Measurements from ENCODE around the gene RREB1. TPM values are rescaled to one million over a fixed set of nuclear protein-coding genes. Genes with fewer than 3 reads are reported as not detected.
A peak's percentile ranks its signal among the peaks of the same experiment; 100 is the strongest.

The RREB1 gene
- total RNA-seq, 1 experiment from 2014 or later, result 35.8 TPM

DNA sequence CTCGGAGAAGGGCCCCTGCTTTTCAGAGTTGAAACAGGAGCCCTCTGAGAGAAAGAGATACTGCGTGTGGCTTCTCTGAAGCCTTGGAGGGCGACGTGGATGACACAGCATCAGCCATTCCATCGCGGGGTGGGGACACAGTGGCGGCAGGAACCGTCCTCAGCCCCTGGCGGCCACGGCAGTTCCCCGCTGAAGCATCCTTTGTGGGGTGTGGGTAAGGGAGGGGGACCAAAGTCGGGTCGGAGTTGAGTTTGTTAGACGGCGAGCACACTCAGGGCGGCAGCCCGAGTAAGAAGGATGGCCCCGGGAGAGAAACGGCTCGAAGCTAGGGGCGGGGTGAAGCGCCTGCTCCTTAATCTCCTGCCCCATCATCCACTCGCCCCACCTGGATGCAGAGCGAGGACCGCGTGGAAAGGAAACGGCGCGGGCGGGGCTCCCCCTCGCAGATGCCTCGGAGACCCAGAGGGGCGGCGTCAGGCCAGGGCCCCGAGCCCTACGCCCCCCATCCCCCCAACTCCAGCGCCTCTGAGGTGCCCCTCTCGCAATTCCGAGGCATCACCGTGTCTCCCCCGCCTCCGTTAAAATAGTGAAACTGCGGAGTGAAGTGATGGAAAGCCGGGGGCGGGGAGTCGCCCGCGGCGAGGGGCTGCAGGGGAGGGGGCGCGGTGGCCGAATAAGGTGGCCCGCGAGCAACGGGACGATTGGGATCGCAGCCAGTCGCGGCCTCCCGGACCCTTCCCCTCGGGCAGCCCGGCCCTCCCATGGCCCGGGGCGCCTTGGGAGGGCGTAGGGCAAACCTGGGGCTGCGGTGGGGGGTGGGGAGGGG lies 796 bp upstream of the RREB1 start:
- TF ChIP-seq, protein P1, sequence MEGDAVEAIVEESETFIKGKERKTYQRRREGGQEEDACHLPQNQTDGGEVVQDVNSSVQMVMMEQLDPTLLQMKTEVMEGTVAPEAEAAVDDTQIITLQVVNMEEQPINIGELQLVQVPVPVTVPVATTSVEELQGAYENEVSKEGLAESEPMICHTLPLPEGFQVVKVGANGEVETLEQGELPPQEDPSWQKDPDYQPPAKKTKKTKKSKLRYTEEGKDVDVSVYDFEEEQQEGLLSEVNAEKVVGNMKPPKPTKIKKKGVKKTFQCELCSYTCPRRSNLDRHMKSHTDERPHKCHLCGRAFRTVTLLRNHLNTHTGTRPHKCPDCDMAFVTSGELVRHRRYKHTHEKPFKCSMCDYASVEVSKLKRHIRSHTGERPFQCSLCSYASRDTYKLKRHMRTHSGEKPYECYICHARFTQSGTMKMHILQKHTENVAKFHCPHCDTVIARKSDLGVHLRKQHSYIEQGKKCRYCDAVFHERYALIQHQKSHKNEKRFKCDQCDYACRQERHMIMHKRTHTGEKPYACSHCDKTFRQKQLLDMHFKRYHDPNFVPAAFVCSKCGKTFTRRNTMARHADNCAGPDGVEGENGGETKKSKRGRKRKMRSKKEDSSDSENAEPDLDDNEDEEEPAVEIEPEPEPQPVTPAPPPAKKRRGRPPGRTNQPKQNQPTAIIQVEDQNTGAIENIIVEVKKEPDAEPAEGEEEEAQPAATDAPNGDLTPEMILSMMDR (conservative IDR thresholded peaks at IDR 0.05), result peak; percentile 18; the same call in 1 of the 3 replicates
- Histone ChIP-seq H3K4me1 (ENCODE audit: insufficient read depth, low read length) (no peaks in the 10 kb centered on the region), H3K4me2 (ENCODE audit: insufficient read depth, insufficient read length, low read length) (peak overlapping the region; percentile 57), H4K20me1 (ENCODE audit: control insufficient read depth, insufficient read depth, insufficient read length) (no peaks in the 10 kb centered on the region), H2BK5ac (ENCODE audit: insufficient read length, low read length) (no peak overlapping the region), H3K9me3 (ENCODE audit: control insufficient read depth, low read depth, low read length) (no peaks in the 10 kb centered on the region), H4K91ac (ENCODE audit: insufficient read length, low read depth, low read length) (no peak overlapping the region), H3K14ac (ENCODE audit: insufficient read depth, low read length) (peak overlapping the region; percentile 68), H3K18ac (ENCODE audit: insufficient read length, low read depth, low read length) (peak overlapping the region; percentile 47), H3K9ac (ENCODE audit: extremely low read depth, insufficient read length, low read length) (peak overlapping the region; percentile 23), H2AK5ac (ENCODE audit: insufficient read length, low read length) (no peak overlapping the region), H2AFZ (ENCODE audit: low read length) (no peak overlapping the region), H3K79me1 (ENCODE audit: insufficient read depth, low read depth, low read length, poor library complexity, severe bottlenecking) (no peaks in the 10 kb centered on the region), H3K56ac (ENCODE audit: insufficient read length, low read depth, low read length) (no peak overlapping the region), H3K23ac (ENCODE audit: insufficient read length, low read depth, low read length) (no peak overlapping the region), H2BK15ac (ENCODE audit: low read depth, low read length) (no peak overlapping the region), H3K27me3 (ENCODE audit: insufficient read depth, low read length) (peaks cover 2% of the 10 kb centered on the region; the same call in 1 of the 2 replicates), H3K23me2 (ENCODE audit: insufficient read length, low read depth, low read length, poor library complexity, severe bottlenecking) (peaks cover 17% of the 10 kb centered on the region), H3K4ac (ENCODE audit: low read depth, low read length) (no peak overlapping the region), H2BK12ac (ENCODE audit: insufficient read length, low read depth, low read length) (no peak overlapping the region), H4K8ac (replicated peaks; ENCODE audit: insufficient read length, low read depth, low read length) (no peak overlapping the region), H2BK120ac (ENCODE audit: low read depth, low read length, poor library complexity, severe bottlenecking) (no peak overlapping the region), H2BK20ac (ENCODE audit: low read depth, low read length, poor library complexity, severe bottlenecking) (no peak overlapping the region), H3T11ph (ENCODE audit: low read length) (no peak overlapping the region), H3K79me2 (ENCODE audit: insufficient read depth, low read length) (peaks cover 2% of the 10 kb centered on the region; the same call in 1 of the 2 replicates), H3K27ac (ENCODE audit: insufficient read length, low read depth, low read length) (no peak overlapping the region), H4K5ac (ENCODE audit: insufficient read length, low read depth, low read length) (no peak overlapping the region)
- Mint-ChIP-seq H3K27me3 (ENCODE audit: low read depth) (peaks cover 27% of the 10 kb centered on the region), H3K27ac (peak overlapping the region in 1 of 3 experiments; percentile 37; a peak in 3 of 7 replicates), H3K36me3 (ENCODE audit: insufficient read depth in 1 of 3, low read depth in 3 of 3) (no peaks in the 10 kb centered on the region; a peak in 1 of 7 replicates), H3K4me1 (peaks cover 30 to 31% of the 10 kb centered on the region in 2 experiments), H3K9me3 (no peaks in the 10 kb centered on the region; a peak in 1 of 5 replicates), H3K4me3 (peak overlapping the region; percentile 77 to 89)
- peak; percentile 48 for DNase-seq
- WGBS (ENCODE audit: extremely low coverage, insufficient read length, low lambda C conversion rate), result no CpG with 5 or more reads among the region's 66 CpGs

All from H9 (cell line).